GM12878 (cell line): ENCODE data around the gene ZNF462.

ENCODE experiments used
- EZH2 ChIP-seq: IDR thresholded peaks from 2 replicates; pipeline ENCODE4 v1.6.1; 2012; ENCODE audit warnings: low read depth, mild to moderate bottlenecking, control low read depth, inconsistent platforms, low read length, borderline replicate concordance; ENCODE audit not compliant: control insufficient read depth
- PKNOX1 ChIP-seq: fragments of 450-650 bp; IDR thresholded peaks from 2 replicates; pipeline ENCODE4 v1.6.1; 2016; ENCODE audit warnings: mild to moderate bottlenecking
- REST ChIP-seq: IDR thresholded peaks from 2 replicates; pipeline ENCODE4 v1.6.1; 2012; ENCODE audit warnings: mild to moderate bottlenecking, low read depth, low read length

GRCh38 chr9:106830527-106831150, 32.3 kb upstream of the ZNF462 start:
- TF ChIP-seq EZH2: no peak
- TF ChIP-seq PKNOX1: no peak
- TF ChIP-seq REST: no peak
